IPS-15b (cell line): ENCODE data around the gene OR51F1.
"Not testable (repeated sequence)": the region's sequence is repeated elsewhere in the genome, so short reads cannot be mapped to it uniquely, and the experiment has no call there.

Source experiments
- H3K27me3 ChIP-seq: one replicate; pipeline ENCODE4 v1.6.1; 2013; ENCODE audit warnings: low read length; ENCODE audit not compliant: control insufficient read depth, insufficient read depth
- H3K36me3 ChIP-seq: one replicate; pipeline ENCODE4 v1.6.1; 2013; ENCODE audit warnings: low read length; ENCODE audit not compliant: control insufficient read depth, insufficient read depth
- H3K4me1 ChIP-seq: one replicate; pipeline ENCODE4 v1.6.1; 2013; ENCODE audit warnings: mild to moderate bottlenecking, low read length; ENCODE audit not compliant: control insufficient read depth, insufficient read depth
- H3K4me3 ChIP-seq: one replicate; pipeline ENCODE4 v1.5.1; 2013; ENCODE audit warnings: low read depth, low read length
- H3K9ac ChIP-seq: one replicate; pipeline ENCODE4 v1.6.1; 2013; ENCODE audit warnings: low read depth, mild to moderate bottlenecking, low read length
- H3K9me3 ChIP-seq: one replicate; pipeline ENCODE4 v1.6.1; 2013; ENCODE audit warnings: mild to moderate bottlenecking, low read length; ENCODE audit not compliant: control insufficient read depth, insufficient read depth

OR51F1 gene

GRCh38 chr11:4769838-4770237 is at the start of gene OR51F1:
OR51F1 (minus strand) TSS chr11:4769938; CDS start chr11:4769938, 0 bp downstream.
- H3K36me3 ChIP-seq, result no peaks in the 10 kb centered on the region

GRCh38 chr11:4809246-4809645 is 39.5 kb upstream of the OR51F1 start:
- no peak overlapping the region for H3K4me3 ChIP-seq
- H3K27me3 ChIP-seq, result no peaks in the 10 kb centered on the region
- H3K4me1 ChIP-seq, result no peaks in the 10 kb centered on the region
- no peaks in the 10 kb centered on the region for H3K36me3 ChIP-seq
- no peak overlapping the region for H3K9ac ChIP-seq
- no peaks in the 10 kb centered on the region for H3K9me3 ChIP-seq

More at GRCh38 chr11:4769838-4770237, at the start of gene OR51F1:
- Histone ChIP-seq H3K4me3 (no peak within 1 kb of the TSS), H3K9ac (no peak within 1 kb of the TSS), H3K9me3 (no peaks in the 10 kb centered on the region), H3K4me1 (no peaks in the 10 kb centered on the region), H3K27me3 (no peaks in the 10 kb centered on the region)

GRCh38 chr11:4808476-4808875 is 38.7 kb upstream of the OR51F1 start:
- H3K4me3 ChIP-seq, result no peak overlapping the region
- H3K36me3 ChIP-seq, result no peaks in the 10 kb centered on the region
- H3K4me1 ChIP-seq, result no peaks in the 10 kb centered on the region
- no peak overlapping the region for H3K9ac ChIP-seq
- H3K27me3 ChIP-seq, result no peaks in the 10 kb centered on the region
- H3K9me3 ChIP-seq, result no peaks in the 10 kb centered on the region

GRCh38 chr11:4804280-4804679 is 34.5 kb upstream of the OR51F1 start, which contains the start of gene OR52R1:
OR52R1 (minus strand) TSS chr11:4804380; CDS start chr11:4804380, 0 bp downstream.
- Histone ChIP-seq H3K4me1 (no peaks in the 10 kb centered on the region), H3K9ac (no peak within 1 kb of the TSS), H3K9me3 (no peaks in the 10 kb centered on the region), H3K36me3 (no peaks in the 10 kb centered on the region), H3K4me3 (no peak within 1 kb of the TSS), H3K27me3 (no peaks in the 10 kb centered on the region)

- H3K9me3 ChIP-seq, H3K36me3 ChIP-seq, H3K4me3 ChIP-seq, H3K27me3 ChIP-seq, H3K9ac ChIP-seq, H3K4me1 ChIP-seq: not testable (repeated sequence)
Observed at GRCh38 chr11:4801316-4801715, 31.6 kb upstream of the OR51F1 start.

GRCh38 chr11:4798427-4799183 is 28.9 kb upstream of the OR51F1 start:
- Histone ChIP-seq H3K27me3 (no peaks in the 10 kb centered on the region), H3K4me1 (no peaks in the 10 kb centered on the region), H3K9ac (no peak overlapping the region), H3K9me3 (no peaks in the 10 kb centered on the region), H3K4me3 (no peak overlapping the region), H3K36me3 (no peaks in the 10 kb centered on the region)

GRCh38 chr11:4797206-4797605 is 27.5 kb upstream of the OR51F1 start:
- no peak overlapping the region for H3K9ac ChIP-seq
- no peaks in the 10 kb centered on the region for H3K9me3 ChIP-seq
- no peaks in the 10 kb centered on the region for H3K27me3 ChIP-seq
- no peaks in the 10 kb centered on the region for H3K36me3 ChIP-seq
- H3K4me1 ChIP-seq, result no peaks in the 10 kb centered on the region
- H3K4me3 ChIP-seq, result no peak overlapping the region

GRCh38 chr11:4782454-4782853 is 12.7 kb upstream of the OR51F1 start:
- Histone ChIP-seq H3K36me3 (no peaks in the 10 kb centered on the region), H3K9me3 (peaks cover 4% of the 10 kb centered on the region), H3K4me1 (no peaks in the 10 kb centered on the region), H3K9ac (no peak overlapping the region), H3K4me3 (no peak overlapping the region), H3K27me3 (no peaks in the 10 kb centered on the region)

GRCh38 chr11:4768094-4768493 is 1.6 kb downstream of the OR51F1 start:
- Histone ChIP-seq H3K27me3 (no peaks in the 10 kb centered on the region), H3K9me3 (no peaks in the 10 kb centered on the region), H3K9ac (no peak overlapping the region), H3K4me1 (no peaks in the 10 kb centered on the region), H3K4me3 (no peak overlapping the region), H3K36me3 (no peaks in the 10 kb centered on the region)

GRCh38 chr11:4766420-4767043 is 3.2 kb downstream of the OR51F1 start:
- Histone ChIP-seq H3K27me3 (no peaks in the 10 kb centered on the region), H3K9me3 (no peaks in the 10 kb centered on the region), H3K4me3 (no peak overlapping the region), H3K36me3 (no peaks in the 10 kb centered on the region), H3K4me1 (no peaks in the 10 kb centered on the region), H3K9ac (no peak overlapping the region)

- H3K27me3 ChIP-seq, result no peaks in the 10 kb centered on the region
- H3K9me3 ChIP-seq, result no peaks in the 10 kb centered on the region
- H3K36me3 ChIP-seq, result no peaks in the 10 kb centered on the region
- H3K4me1 ChIP-seq, result no peaks in the 10 kb centered on the region
- H3K9ac ChIP-seq, result no peak overlapping the region
- no peak overlapping the region for H3K4me3 ChIP-seq
Observed at GRCh38 chr11:4763096-4763495, 6.6 kb downstream of the OR51F1 start.

- H3K27me3 ChIP-seq, result no peaks in the 10 kb centered on the region
- no peaks in the 10 kb centered on the region for H3K4me1 ChIP-seq
- H3K9ac ChIP-seq, result no peak overlapping the region
- H3K9me3 ChIP-seq, result no peaks in the 10 kb centered on the region
- H3K36me3 ChIP-seq, result no peaks in the 10 kb centered on the region
- no peak overlapping the region for H3K4me3 ChIP-seq
Observed at GRCh38 chr11:4751201-4751600, 18.5 kb downstream of the OR51F1 start.
